Brain microvascular endothelial cell (primary cell): ENCODE results near the gene FSHR.

Source experiments
- DNase-seq: peaks from one replicate; pipeline ENCODE4 v3.0.0-alpha.2; 2020
- H3K27ac ChIP-seq: fragments of 250-450 bp; sonication (Bioruptor Pico); 2 replicates; pipeline ENCODE4 v1.5.1; 2020; ENCODE audit warnings: mild to moderate bottlenecking, moderate library complexity
- H3K27me3 ChIP-seq: fragments of 250-450 bp; sonication (Bioruptor Pico); replicated peaks from 2 replicates; pipeline ENCODE4 v1.5.1; 2020; ENCODE audit warnings: mild to moderate bottlenecking
- H3K36me3 ChIP-seq: fragments of 250-450 bp; sonication (Bioruptor Pico); replicated peaks from 2 replicates; pipeline ENCODE4 v1.5.1; 2020; ENCODE audit warnings: mild to moderate bottlenecking
- H3K4me3 ChIP-seq: 2 replicates; pipeline ENCODE4 v1.5.1; 2011; ENCODE audit warnings: low read depth, mild to moderate bottlenecking, control low read depth, low read length, moderate library complexity
- in situ Hi-C: cut with HindIII; loops from 2 replicates; pipeline ENCODE4 v1.10.0; 2017; ENCODE audit warnings: low sequenced_read_pairs, low pct_ligation_motif_present
- TF ChIP-seq, protein P1 (sequence below): IDR thresholded peaks from 2 replicates; pipeline ENCODE4 v1.5.1; 2011; ENCODE audit warnings: low read depth, mild to moderate bottlenecking, moderate library complexity, low read length, control low read depth, inconsistent platforms; ENCODE audit errors: missing control alignments

Gene FSHR

DNA sequence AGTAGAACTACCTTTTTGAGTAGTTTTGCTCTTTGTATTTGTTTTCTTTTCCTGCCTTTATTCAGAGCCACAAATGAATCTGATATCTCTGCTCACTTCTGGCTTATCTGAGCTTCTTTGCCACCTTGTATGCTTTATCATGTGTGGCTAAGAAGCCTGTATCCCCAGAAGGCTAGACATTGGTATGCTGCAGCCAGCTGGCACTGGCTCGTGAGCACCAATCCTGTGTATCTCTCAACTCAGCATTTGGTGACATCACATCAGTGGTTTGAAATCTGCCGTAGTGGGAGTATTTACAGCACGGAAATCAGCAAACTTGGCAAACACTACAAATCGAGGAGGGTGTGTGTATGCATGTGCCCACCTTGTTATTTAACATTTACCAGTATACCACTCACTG is 215.1 kb downstream of the FSHR start:
- TF ChIP-seq, protein P1, sequence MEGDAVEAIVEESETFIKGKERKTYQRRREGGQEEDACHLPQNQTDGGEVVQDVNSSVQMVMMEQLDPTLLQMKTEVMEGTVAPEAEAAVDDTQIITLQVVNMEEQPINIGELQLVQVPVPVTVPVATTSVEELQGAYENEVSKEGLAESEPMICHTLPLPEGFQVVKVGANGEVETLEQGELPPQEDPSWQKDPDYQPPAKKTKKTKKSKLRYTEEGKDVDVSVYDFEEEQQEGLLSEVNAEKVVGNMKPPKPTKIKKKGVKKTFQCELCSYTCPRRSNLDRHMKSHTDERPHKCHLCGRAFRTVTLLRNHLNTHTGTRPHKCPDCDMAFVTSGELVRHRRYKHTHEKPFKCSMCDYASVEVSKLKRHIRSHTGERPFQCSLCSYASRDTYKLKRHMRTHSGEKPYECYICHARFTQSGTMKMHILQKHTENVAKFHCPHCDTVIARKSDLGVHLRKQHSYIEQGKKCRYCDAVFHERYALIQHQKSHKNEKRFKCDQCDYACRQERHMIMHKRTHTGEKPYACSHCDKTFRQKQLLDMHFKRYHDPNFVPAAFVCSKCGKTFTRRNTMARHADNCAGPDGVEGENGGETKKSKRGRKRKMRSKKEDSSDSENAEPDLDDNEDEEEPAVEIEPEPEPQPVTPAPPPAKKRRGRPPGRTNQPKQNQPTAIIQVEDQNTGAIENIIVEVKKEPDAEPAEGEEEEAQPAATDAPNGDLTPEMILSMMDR = no peak
- DNase-seq = no peak
- no peaks in the 10 kb centered on the region for H3K36me3 ChIP-seq
- H3K27me3 ChIP-seq = no peaks in the 10 kb centered on the region
- in situ Hi-C loops = no loop called here
- no peak overlapping the region for H3K27ac ChIP-seq
- no peak overlapping the region for H3K4me3 ChIP-seq

DNA sequence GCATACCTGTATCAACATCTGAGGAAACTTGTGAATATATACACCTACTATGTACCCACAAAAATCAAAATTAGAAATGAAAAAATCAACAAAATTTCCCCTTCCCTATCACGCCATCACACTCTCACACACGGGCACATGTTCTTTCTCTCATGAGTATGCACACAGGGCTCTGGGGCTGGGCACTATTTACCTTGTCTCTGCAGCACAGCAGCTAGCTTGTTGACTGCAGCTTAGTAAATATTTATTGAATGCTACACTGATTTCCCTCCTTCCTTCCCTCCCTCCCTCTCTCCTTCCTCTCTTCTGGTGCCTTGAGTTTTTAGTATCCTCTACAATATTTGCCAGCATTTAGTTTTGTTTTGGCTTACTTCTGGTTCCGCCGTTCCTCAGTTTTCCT is 216.1 kb downstream of the FSHR start:
- H3K36me3 ChIP-seq = no peaks in the 10 kb centered on the region
- TF ChIP-seq, protein P1 = no peak
- no peak overlapping the region for H3K27ac ChIP-seq
- no peaks in the 10 kb centered on the region for H3K27me3 ChIP-seq
- no peak for DNase-seq
- in situ Hi-C loops = no loop called here
- no peak overlapping the region for H3K4me3 ChIP-seq

DNA sequence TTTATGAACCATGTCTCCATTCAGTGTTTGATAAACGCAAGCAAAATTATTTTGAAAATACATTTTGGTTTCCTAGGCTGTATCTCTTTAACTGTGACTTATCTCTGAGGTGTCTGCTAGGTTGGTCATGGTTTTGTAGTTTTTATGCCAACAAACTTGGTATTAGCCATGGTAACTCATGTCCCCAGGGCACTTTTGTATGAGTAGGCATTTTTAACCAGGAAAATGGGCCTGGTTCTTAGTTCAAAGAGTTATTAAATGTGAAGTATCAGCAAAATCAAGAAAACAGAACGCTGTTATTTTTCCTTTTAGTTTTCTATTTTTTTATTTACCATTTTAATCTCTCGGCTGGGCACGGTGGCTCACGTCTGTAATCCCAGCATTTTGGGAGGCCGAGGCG is 219.5 kb downstream of the FSHR start:
- H3K27ac ChIP-seq = no peak overlapping the region
- TF ChIP-seq, protein P1 = no peak
- no peak for DNase-seq
- no peaks in the 10 kb centered on the region for H3K36me3 ChIP-seq
- H3K27me3 ChIP-seq = no peaks in the 10 kb centered on the region
- in situ Hi-C loops = no loop called here
- no peak overlapping the region for H3K4me3 ChIP-seq

DNA sequence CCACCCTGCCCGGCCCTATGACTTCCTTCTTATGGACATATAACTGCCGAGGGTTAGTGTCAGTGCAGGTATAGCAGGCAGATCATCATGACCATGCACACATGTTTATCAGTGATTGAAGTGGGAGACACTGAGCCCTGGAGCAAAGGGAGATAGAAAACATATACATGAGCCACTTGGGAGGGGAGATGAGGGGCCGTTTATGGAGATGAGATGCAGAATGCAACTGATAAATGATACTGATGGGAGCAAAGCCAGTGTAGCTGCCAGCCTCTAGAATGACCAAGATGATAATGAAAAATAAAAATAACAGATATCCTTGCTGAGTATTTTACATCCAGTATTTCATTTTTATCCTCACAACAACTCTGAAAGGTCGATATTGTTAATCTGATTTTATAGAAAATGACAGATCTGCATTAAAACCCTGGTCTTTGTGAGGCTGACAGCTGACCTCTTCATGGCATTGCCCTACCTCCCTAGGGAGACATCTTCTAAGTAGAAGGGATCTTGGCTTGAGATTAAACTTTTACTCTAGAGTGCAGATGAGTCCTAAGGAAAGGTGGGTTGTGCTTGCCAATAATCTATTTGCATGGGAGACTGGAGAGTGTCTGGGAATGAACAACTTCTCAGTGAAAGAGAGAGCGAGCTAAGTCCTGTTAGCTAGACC is 220.4 kb downstream of the FSHR start:
- in situ Hi-C loops = no loop called here

DNA sequence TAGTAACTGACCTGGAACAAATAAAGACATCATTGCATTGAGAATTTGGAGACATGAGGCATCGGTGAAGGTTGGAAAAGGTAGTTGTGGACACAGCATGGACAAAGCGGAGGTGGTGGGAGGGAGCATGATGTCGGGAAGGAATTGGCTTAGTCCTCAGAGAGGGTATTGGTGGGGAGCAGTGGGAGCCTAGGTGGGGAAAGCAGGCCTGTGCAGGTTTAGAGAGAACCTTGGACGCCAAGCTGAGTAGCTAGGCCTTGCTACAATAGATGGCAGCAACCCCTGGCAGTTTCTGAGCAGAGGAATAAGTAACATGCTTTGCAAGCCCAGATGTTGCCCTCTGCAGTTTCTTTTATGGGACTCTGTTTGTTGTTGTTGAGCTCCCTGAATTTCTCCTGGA is 221.6 kb downstream of the FSHR start:
- DNase-seq = no peak
- TF ChIP-seq, protein P1 = no peak
- H3K27ac ChIP-seq = no peak overlapping the region
- no peaks in the 10 kb centered on the region for H3K27me3 ChIP-seq
- no peak overlapping the region for H3K4me3 ChIP-seq
- in situ Hi-C loops = no loop called here
- H3K36me3 ChIP-seq = no peaks in the 10 kb centered on the region

More for the DNA sequence above, 220.4 kb downstream of the FSHR start:
- Histone ChIP-seq H3K36me3 (no peaks in the 10 kb centered on the region), H3K27ac (no peak overlapping the region), H3K27me3 (no peaks in the 10 kb centered on the region), H3K4me3 (no peak overlapping the region)
- TF ChIP-seq, protein P1 = no peak
- no peak for DNase-seq
